Motor neuron (in vitro differentiated cells): ENCODE results near the gene MARCHF3. TPM values are rescaled to one million over a fixed set of nuclear protein-coding genes. Genes with fewer than 3 reads are reported as not detected.

ENCODE experiments used
- ATAC-seq, 8 experiments: fragments of 200-7000 bp; cut with Tn5 transposase; replicated peaks in 6 of 8; 2 replicates each; pipeline ENCODE4 v1.8.0; 2021; ENCODE audit warnings: mild to moderate bottlenecking in 8 of 8, moderate library complexity in 8 of 8
- H3K27ac ChIP-seq, 2 donors: fragments of 250-450 bp; sonication (Bioruptor Pico); 2 replicates each; pipeline ENCODE4 v1.9.0; 2021; ENCODE audit warnings: antibody characterized with exemption in 2 of 2, mild to moderate bottlenecking in 2 of 2, moderate library complexity in 1 of 2
- H3K4me1 ChIP-seq, 2 donors: fragments of 250-450 bp; sonication (Bioruptor Pico); replicated peaks in 1 of 2; 2 replicates each; pipeline ENCODE4 v1.6.1; 2021; ENCODE audit warnings: antibody characterized with exemption in 2 of 2, mild to moderate bottlenecking in 2 of 2, moderate library complexity in 1 of 2
- H3K4me3 ChIP-seq, 5 donors: fragments of 250-450 bp; sonication (Bioruptor Pico); 2 replicates each; pipeline ENCODE4 v1.9.0; 2021; ENCODE audit warnings: antibody characterized with exemption in 5 of 5, mild to moderate bottlenecking in 5 of 5, moderate library complexity in 4 of 5
- WGBS, 10 experiments: fragments of 450-650 bp; shearing (Covaris generic); methylation state at CpG; one replicate each; pipeline ENCODE4 v1.0.0; 2022; 5-methylcytosine and 5-hydroxymethylcytosine counted together
- in situ Hi-C, 9 experiments: fragments of 400-800 bp; cut with MboI; loops; one replicate each; pipeline ENCODE4 v1.15.0; 2021; ENCODE audit warnings: low sequenced_read_pairs in 9 of 9, low pct_unique_long_range_greater_than_20kb in 2 of 9; ENCODE audit not compliant: unreplicated experiment in 9 of 9
- total RNA-seq, 8 experiments: library from RNA; unstranded; fragments of 300-600 nt; gene quantifications; 2 replicates each; pipeline versions ENCODE4 v1.2.3 to v1.2.4, GENCODE V29; 2022

MARCHF3 gene
- total RNA-seq, 8 experiments from 2014 or later: 2.4 to 21.4 (median 4.4) TPM

DNA sequence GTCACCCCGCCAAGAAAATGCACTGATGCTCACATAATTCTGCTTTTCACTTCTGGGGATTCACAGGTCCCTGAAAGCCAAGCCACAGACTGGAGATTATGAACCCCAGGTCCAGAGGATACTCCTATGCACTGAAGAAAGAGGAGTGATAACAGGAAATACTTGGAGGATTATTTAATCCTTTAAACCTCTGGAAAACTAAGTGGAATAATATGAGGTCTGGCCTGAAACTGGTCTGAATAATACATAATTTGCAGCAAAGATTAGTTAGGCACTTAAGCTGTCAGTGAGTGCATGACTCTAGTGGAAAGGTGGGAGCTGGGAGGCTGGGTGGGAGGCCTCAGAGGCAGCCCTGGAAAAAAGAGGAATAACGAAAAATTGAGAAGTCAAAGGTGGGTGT, 45.7 kb downstream of the MARCHF3 start:
- no peak overlapping the region for H3K27ac ChIP-seq
- peaks cover 0 to 3% of the 10 kb centered on the region in 2 donors for H3K4me1 ChIP-seq
- no peak overlapping the region for H3K4me3 ChIP-seq
- in situ Hi-C loops: no loop called here
- WGBS, 10 experiments: 17 to 100% (median 81%) methylated on average over 1 to 2 of the region's 2 CpGs; no CpG with 5 or more reads in 1 of the 10 experiments
- ATAC-seq: peak in 3 of 8 experiments; percentile 26 to 49 (median 47)

DNA sequence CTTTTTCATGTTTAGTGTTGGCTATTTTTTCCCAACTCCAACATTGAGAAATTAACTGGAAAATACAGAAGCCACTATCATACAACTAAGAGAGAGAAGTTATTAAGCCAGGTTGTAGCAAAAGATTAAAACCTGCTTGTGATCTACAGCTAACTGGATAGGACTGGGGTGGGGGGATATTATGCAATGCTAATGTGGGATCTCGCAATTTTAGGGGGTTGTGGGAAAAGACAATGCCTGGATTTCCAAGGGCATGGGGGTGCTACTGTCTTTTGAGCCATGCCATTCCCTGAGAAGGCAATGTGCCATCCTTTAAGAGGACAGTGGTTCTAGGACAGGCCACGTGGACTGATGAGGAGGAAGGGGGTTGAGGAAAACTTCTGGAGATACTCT, 46.5 kb downstream of the MARCHF3 start:
- ATAC-seq: no peak
- peaks cover 0 to 3% of the 10 kb centered on the region in 2 donors for H3K4me1 ChIP-seq
- in situ Hi-C loops: no loop called here
- no peak overlapping the region for H3K4me3 ChIP-seq
- WGBS, 10 experiments: 10 to 100% (median 83%) methylated on average over 1 to 2 of the region's 2 CpGs; no CpG with 5 or more reads in 1 of the 10 experiments
- no peak overlapping the region for H3K27ac ChIP-seq

GRCh38 chr5:126982926-126983873, 47.2 kb downstream of the MARCHF3 start:
- 49 to 96% (median 86%) methylated on average over 2 to 6 of the region's 12 CpGs; no CpG with 5 or more reads in 1 of the 10 experiments for WGBS, 10 experiments
- H3K27ac ChIP-seq: no peak overlapping the region
- H3K4me1 ChIP-seq: peaks cover 0 to 3% of the 10 kb centered on the region in 2 donors
- ATAC-seq: no peak
- in situ Hi-C loops: no loop called here
- H3K4me3 ChIP-seq: no peak overlapping the region

DNA sequence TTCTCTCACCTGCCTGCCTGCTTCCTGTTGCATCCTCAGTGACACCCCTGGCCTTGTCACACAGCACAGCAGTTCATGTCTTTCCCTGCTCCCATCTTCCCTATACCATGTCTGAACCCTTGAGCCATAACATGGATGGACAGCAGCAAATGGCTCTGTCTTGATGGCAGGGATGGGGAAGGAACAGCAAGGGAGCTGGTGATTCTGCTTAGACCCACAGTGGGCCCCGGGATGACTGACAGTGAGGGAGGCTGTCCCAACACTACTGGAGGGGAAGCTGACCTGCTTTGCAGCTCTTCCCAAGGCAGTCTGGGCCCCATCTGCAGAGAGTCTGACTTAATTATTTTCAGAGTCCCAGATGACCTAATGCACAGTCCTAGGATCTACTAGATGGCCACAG, 48.2 kb downstream of the MARCHF3 start:
- H3K27ac ChIP-seq: no peak overlapping the region
- H3K4me1 ChIP-seq: peaks cover 0 to 3% of the 10 kb centered on the region in 2 donors
- 0 to 80% (median 18%) methylated on average over 1 of the region's 1 CpG; no CpG with 5 or more reads in 6 of the 10 experiments for WGBS, 10 experiments
- ATAC-seq: peak in 4 of 8 experiments; percentile 24 to 46 (median 34)
- in situ Hi-C loops: no loop called here
- H3K4me3 ChIP-seq: no peak overlapping the region

DNA sequence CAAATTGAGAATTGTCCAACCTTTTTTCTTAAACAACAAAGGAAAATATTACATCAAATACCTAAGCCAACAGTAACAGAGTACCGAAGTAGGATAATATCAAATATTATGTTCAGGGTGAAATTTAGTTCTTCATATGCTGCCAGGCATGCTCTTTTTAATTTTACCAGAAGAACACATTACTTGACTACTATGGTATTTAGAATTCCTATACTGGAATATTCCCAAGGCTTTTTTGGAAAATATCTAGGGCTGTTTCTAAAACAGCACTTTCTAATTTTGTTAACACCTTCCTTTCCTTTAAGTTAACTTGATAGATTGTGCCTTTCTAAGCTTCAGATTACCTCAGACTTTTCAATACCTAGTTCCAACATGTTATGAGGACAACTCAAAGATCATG, 48.7 kb downstream of the MARCHF3 start:
- H3K27ac ChIP-seq: no peak overlapping the region
- in situ Hi-C loops: no loop called here
- peaks cover 0 to 3% of the 10 kb centered on the region in 2 donors for H3K4me1 ChIP-seq
- H3K4me3 ChIP-seq: no peak overlapping the region
- ATAC-seq: no peak
- WGBS, 10 experiments: 43 to 100% (median 92%) methylated on average over 1 of the region's 1 CpG; no CpG with 5 or more reads in 3 of the 10 experiments

- in situ Hi-C loops: no loop called here
- H3K4me1 ChIP-seq: peaks cover 0 to 3% of the 10 kb centered on the region in 2 donors
- no peak overlapping the region for H3K27ac ChIP-seq
- ATAC-seq: no peak
- no peak overlapping the region for H3K4me3 ChIP-seq
- WGBS, 10 experiments: 0 to 100% (median 94%) methylated on average over 1 to 2 of the region's 2 CpGs; no CpG with 5 or more reads in 2 of the 10 experiments
Measured at GRCh38 chr5:126981222-126981621, 49.1 kb downstream of the MARCHF3 start.

DNA sequence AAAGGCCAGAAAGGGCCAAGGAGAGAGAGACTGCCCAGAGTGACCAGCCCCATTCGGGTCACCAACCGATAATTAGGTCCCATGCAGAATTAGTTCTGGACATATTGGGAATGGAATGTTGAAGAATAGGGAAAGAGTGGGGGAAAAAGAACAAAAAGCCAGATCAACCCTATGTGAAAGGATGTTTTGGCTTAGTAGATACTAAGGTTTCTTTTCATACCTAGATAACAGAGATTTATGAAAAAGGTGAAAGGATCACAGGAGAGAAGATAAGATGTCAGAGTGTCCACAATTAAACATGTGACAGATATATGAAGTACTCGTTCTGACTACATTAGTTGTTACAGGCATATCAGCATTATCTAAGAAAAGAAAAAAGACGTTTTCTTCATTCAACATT, 52.1 kb downstream of the MARCHF3 start:
- Histone ChIP-seq H3K27ac (no peak overlapping the region), H3K4me3 (no peak overlapping the region), H3K4me1 (no peaks in the 10 kb centered on the region)
- in situ Hi-C loops: no loop called here
- 55 to 100% (median 84%) methylated on average over 2 to 4 of the region's 4 CpGs; no CpG with 5 or more reads in 1 of the 10 experiments for WGBS, 10 experiments
- ATAC-seq: no peak

DNA sequence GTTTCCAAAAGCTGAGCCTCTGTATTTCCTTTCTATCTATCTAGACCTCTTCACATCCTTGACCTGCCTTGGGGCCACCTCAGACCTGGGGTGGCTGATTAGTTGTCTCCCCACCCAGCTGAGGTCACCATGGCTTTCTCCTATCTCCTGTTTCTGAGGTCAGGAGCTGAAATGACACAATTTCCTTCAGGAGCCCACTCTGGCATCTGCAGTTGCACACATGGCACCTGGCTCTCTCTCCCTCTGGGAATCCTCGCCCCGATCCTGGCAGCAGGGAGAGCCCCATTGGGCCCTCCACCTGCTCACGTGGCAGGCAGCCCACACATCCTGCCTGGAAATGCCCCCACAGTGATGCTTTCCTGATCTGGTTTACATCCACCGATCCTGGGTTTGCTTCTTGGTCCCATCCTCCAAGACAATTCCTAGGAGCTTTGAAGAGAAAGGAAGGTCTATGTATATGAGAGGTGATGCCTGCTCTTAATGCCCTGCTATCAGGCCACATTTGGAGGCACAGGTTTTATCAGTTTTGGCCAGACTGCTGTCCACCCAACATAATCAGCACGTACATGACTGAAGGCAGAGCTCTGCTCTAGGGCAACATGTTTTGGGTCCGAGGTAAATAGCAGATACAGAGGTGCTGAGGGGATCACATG, 53.7 kb downstream of the MARCHF3 start:
- no peak for ATAC-seq
- Histone ChIP-seq H3K4me1 (peaks cover 4 to 11% of the 10 kb centered on the region in 2 donors), H3K27ac (no peak overlapping the region), H3K4me3 (no peak overlapping the region)
- in situ Hi-C loops: no loop called here
- WGBS, 10 experiments: 70 to 100% (median 86%) methylated on average over 1 to 4 of the region's 6 CpGs; no CpG with 5 or more reads in 1 of the 10 experiments

DNA sequence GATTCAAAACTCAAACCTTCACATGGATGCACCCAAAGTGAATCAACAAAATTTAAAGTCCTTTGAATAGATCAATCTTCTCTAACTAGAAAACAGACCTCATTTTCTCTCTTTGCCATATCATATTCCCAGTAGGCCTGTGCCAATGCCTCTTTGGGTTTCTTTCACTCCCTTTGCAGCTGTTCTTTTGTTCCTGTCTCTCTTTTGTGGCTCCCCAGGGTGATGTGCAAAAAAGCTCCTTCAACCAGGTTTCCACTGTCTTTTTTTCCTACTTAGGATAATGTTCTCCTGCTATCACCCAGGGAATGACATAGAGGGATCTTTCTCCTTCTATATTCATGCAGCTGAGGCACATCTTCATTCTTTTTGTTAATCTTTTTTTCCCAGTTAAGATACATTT, 54.6 kb downstream of the MARCHF3 start:
- in situ Hi-C loops: no loop called here
- peaks cover 7 to 14% of the 10 kb centered on the region in 2 donors for H3K4me1 ChIP-seq
- no peak overlapping the region for H3K27ac ChIP-seq
- no peak overlapping the region for H3K4me3 ChIP-seq
- ATAC-seq: no peak

DNA sequence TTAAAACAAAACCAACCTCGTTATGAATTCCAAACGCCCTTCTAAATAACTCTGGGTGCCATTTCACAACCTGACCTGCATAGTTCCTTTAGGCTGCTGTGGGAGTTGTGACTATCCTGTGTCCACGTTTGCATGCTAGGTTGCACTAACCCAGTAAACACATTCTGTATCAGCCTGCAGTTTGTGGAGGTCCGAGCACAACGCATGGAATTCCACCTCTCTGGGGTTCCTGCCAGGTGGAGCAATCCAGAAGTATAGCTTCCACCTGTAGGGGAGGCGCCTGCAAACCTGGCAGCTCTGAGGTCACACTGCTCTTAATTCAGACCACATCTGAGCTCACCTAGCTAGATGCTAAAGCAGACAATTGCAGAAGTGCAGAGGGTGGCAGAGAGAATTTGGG, 57.2 kb downstream of the MARCHF3 start:
- in situ Hi-C loops: no loop called here
- no peak for ATAC-seq
- peaks cover 7 to 14% of the 10 kb centered on the region in 2 donors for H3K4me1 ChIP-seq
- H3K4me3 ChIP-seq: no peak overlapping the region
- WGBS, 10 experiments: 60 to 90% (median 85%) methylated on average over 1 to 4 of the region's 6 CpGs; no CpG with 5 or more reads in 3 of the 10 experiments
- H3K27ac ChIP-seq: no peak overlapping the region

DNA sequence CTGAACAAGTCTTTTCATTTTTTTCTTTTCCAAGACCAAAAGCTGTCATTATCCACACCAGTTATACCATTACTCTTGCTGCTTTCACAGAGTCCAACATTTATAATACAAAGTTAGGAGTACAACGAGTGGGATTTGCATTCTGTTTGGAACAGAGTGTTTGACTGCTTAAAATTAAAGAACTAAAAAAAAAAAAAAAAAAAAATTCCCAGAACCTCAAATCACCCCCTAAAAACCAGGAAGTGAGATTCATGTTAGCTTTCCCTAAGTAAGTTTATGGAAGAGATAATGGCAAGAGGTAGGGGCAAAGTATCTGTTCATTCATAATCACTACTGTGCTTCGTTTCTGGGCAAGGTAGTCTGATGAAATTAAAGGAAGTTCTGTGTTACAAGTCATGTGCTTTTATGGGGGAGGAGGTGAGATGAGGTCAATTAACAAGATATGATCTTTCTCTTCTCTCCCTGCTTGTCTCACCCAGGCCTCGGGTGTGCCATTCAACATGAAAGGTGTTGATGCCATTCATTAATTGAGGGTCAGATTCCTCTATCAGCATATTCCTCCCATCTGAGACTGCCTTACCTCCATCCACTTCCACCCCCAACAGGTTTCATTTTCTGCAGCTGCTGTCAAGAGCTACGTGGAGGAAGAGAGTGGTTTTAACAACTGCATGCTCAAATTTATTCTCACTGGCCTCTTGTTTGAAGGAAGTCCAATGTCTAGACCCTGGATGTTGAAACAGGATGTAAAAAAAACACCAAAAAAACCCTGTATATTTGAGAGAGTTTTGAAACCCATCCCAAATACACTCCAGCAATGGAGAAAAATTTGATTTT, 58.1 kb downstream of the MARCHF3 start:
- peaks cover 7 to 14% of the 10 kb centered on the region in 2 donors for H3K4me1 ChIP-seq
- H3K4me3 ChIP-seq: no peak overlapping the region
- in situ Hi-C loops: no loop called here
- no peak overlapping the region for H3K27ac ChIP-seq
- WGBS, 10 experiments: 22 to 100% (median 79%) methylated on average over 1 to 4 of the region's 4 CpGs
- ATAC-seq: peak in 3 of 8 experiments; percentile 39 to 53 (median 42)

- in situ Hi-C loops: no loop called here
- H3K4me1 ChIP-seq: peaks cover 7 to 14% of the 10 kb centered on the region in 2 donors
- 14 to 100% (median 87%) methylated on average over 1 of the region's 1 CpG; no CpG with 5 or more reads in 2 of the 10 experiments for whole genome bisulfite sequencing, 10 experiments
- no peak overlapping the region for H3K27ac ChIP-seq
- H3K4me3 ChIP-seq: no peak overlapping the region
- peak in 2 of 8 experiments; percentile 23 to 39 for ATAC-seq
Measured at GRCh38 chr5:126971455-126972031, 58.8 kb downstream of the MARCHF3 start.
